Spleen (tissue), 7 donors: Measurements from ENCODE around the gene CDADC1.

ENCODE experiments used
- CTCF ChIP-seq, 11 experiments: fragments of 200-600 bp in 7 of 11; fragments of 450-650 bp in 4 of 11; sonication (generic) in 4 of 11; IDR thresholded peaks in 8 of 11; conservative IDR thresholded peaks in 3 of 11; 1 replicate in 7 of 11; 2 replicates in 4 of 11; pipeline versions ENCODE4 v1.4.0 to v1.8.0; 2016 to 2021; ENCODE audit warnings: antibody characterized with exemption in 11 of 11, inconsistent platforms in 4 of 11, mild to moderate bottlenecking in 1 of 11
- POLR2AphosphoS5 ChIP-seq, 3 donors: sonication (generic); formaldehyde crosslinking; IDR thresholded peaks; one replicate each; pipeline ENCODE4 v1.5.1; 2017; ENCODE audit warnings: antibody characterized with exemption in 3 of 3
- donor health status: DM: no; HTN: no; CAD: no; lungs with moderate emphysema.
- donor health status: DM: no; HTN: no; CAD: no.
- donor health status: DM: no; HTN: no; CAD: no.

DNA sequence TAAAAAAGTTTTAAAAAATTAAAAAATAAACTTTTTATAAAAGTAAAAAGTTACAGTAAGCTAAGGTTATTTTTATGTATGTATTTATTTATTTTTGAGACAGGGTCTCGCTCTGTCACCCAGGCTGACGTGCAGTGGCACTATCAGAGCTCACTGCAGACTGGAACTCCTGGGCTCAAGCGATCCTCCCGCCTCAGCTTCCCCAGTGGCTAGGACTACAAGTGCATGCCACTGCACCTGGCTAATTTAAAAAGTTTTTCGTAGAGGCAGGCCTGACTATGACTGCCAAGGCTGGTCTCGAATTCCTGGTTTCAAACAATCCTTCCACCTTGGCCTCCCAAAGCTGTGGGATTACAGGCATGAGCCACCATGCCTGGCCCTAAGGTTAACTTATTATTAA, 64.1 kb downstream of the CDADC1 start:
- no peak for TF ChIP-seq POLR2AphosphoS5 (IDR thresholded peaks at IDR 0.05)
- no peak for TF ChIP-seq CTCF (IDR thresholded peaks at IDR 0.05 in 8 of 11, conservative IDR thresholded peaks at IDR 0.05 in 3 of 11)
